Effector memory CD4-positive, alpha-beta T cell (primary cell): ENCODE measurements around the gene UQCR11.
A peak's percentile ranks its signal among the peaks of the same experiment; 100 is the strongest.

Experiments
- DNase-seq, 3 donors: peaks; one replicate each; pipeline ENCODE4 v3.0.0-alpha.2; 2020
- H3K27ac ChIP-seq: 2 replicates; pipeline ENCODE4 v1.7.0; 2013; ENCODE audit warnings: mild to moderate bottlenecking, low read length, moderate library complexity; ENCODE audit not compliant: insufficient read depth, poor library complexity, severe bottlenecking
- H3K27me3 ChIP-seq: replicated peaks from 2 replicates; pipeline ENCODE4 v1.7.0; 2013; ENCODE audit warnings: mild to moderate bottlenecking, low read length; ENCODE audit not compliant: insufficient read depth, control insufficient read depth, poor library complexity, severe bottlenecking
- H3K36me3 ChIP-seq: 2 replicates; pipeline ENCODE4 v1.7.0; 2013; ENCODE audit warnings: mild to moderate bottlenecking, low read length, moderate library complexity; ENCODE audit not compliant: control insufficient read depth, insufficient read depth
- H3K4me1 ChIP-seq: 2 replicates; pipeline ENCODE4 v1.7.0; 2013; ENCODE audit warnings: low read length, mild to moderate bottlenecking; ENCODE audit not compliant: control insufficient read depth, insufficient read depth, poor library complexity, severe bottlenecking
- H3K4me3 ChIP-seq: 2 replicates; pipeline ENCODE4 v1.7.0; 2013; ENCODE audit warnings: low read length, low read depth, mild to moderate bottlenecking; ENCODE audit not compliant: insufficient read depth, poor library complexity, severe bottlenecking
- H3K9me3 ChIP-seq: 2 replicates; pipeline ENCODE4 v1.7.0; 2013; ENCODE audit warnings: mild to moderate bottlenecking, low read length, moderate library complexity; ENCODE audit not compliant: control insufficient read depth

UQCR11 gene

DNA sequence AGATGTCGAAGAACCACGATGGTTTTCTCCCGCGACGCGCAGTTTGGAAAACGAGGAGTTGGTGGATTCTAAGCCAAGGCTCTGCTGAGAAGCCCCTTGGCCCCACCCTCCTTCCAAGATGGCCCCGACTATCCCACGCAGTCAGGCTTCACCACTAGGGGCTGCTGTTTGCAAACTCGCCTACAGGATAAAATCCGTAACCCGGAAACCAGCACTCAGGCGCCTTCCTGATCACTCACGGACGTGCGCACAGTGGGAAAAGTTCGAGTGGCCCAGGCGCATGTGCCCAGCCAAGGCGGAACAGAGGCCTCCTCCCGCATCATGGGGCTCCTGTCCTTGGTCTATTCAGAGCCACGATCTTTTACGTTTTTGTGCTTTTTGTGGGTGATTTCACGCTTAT is 19.2 kb upstream of the UQCR11 start:
- Histone ChIP-seq H3K9me3 (no peaks in the 10 kb centered on the region), H3K27me3 (no peaks in the 10 kb centered on the region), H3K36me3 (peaks cover 23% of the 10 kb centered on the region), H3K27ac (no peak overlapping the region), H3K4me1 (no peaks in the 10 kb centered on the region), H3K4me3 (no peak overlapping the region)
- peak in 2 of 3 donors; percentile 11 to 32 for DNase-seq

DNA sequence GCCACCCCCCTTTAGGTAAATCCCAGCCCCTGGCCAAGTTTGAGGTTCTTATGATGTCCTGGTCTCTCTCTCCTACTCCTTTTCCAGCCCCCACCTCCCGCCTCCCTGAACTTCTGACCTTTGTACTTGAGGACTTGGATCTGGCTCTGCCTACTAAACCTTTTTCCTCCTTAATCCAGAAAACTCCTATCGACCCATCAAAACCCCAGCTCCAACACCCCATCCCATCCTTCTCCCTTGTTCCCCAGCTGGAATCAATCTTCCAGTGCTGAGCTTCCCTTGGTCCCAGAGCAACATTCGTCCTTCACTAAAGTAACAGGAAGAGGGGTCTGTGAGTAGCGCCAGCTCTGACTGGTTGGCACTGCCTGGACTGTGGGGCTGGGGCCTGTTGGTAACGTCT is 17.3 kb upstream of the UQCR11 start:
- Histone ChIP-seq H3K4me1 (no peaks in the 10 kb centered on the region), H3K4me3 (no peak overlapping the region), H3K27ac (no peak overlapping the region), H3K27me3 (no peaks in the 10 kb centered on the region), H3K9me3 (no peaks in the 10 kb centered on the region), H3K36me3 (peaks cover 33% of the 10 kb centered on the region)
- no peak for DNase-seq

DNA sequence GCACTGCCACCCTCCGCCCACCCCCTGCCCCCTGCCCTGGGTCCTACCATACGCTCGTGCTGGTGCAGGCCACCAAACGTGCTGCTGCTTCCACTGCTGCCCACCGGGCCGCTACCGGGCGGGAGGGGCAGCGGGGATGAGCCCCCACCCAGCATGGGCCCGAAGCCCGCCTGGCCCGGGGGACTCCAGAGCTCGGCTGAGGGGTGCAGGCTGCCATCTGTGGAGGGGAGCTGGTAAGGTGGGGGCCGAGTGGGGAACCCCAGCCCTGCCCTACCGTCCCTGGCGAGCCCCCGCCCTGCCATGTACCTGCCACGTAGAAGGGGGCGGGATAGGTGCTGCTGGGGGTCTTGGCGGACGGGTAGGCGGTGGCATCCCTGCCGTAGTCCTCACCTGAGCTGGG is 16.7 kb upstream of the UQCR11 start:
- DNase-seq, result no peak
- no peaks in the 10 kb centered on the region for H3K4me1 ChIP-seq
- H3K36me3 ChIP-seq, result peaks cover 33% of the 10 kb centered on the region
- no peaks in the 10 kb centered on the region for H3K9me3 ChIP-seq
- H3K27ac ChIP-seq, result no peak overlapping the region
- H3K27me3 ChIP-seq, result no peaks in the 10 kb centered on the region
- H3K4me3 ChIP-seq, result no peak overlapping the region

DNA sequence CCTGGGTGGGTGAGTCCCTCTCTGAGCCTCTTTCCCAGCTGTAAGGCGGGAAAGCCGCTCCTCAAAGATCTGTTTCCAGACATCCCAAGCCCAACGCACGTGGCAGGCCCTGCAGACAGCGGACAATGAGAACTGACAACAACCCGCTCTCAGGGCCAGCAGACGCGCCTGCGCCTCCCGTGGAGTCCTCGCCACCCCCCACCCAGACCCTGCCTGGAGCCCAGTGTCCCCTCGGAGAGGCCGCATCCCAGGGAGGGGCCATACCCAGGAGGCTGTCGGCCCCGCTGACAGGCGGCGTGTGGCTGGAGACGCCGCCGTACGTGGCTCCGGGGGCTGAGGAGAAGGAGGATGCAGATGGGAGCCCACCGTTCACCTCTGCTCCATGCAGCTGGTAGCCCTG is 16.3 kb upstream of the UQCR11 start:
- H3K4me1 ChIP-seq, result no peaks in the 10 kb centered on the region
- no peak for DNase-seq
- no peak overlapping the region for H3K27ac ChIP-seq
- H3K36me3 ChIP-seq, result peaks cover 33% of the 10 kb centered on the region
- H3K9me3 ChIP-seq, result no peaks in the 10 kb centered on the region
- H3K4me3 ChIP-seq, result no peak overlapping the region
- no peaks in the 10 kb centered on the region for H3K27me3 ChIP-seq

- Histone ChIP-seq H3K4me3 (no peak overlapping the region), H3K27ac (no peak overlapping the region), H3K36me3 (peaks cover 31% of the 10 kb centered on the region), H3K4me1 (no peaks in the 10 kb centered on the region), H3K9me3 (no peaks in the 10 kb centered on the region), H3K27me3 (no peaks in the 10 kb centered on the region)
- DNase-seq, result no peak
Observed at GRCh38 chr19:1621021-1621420, 15.8 kb upstream of the UQCR11 start.

DNA sequence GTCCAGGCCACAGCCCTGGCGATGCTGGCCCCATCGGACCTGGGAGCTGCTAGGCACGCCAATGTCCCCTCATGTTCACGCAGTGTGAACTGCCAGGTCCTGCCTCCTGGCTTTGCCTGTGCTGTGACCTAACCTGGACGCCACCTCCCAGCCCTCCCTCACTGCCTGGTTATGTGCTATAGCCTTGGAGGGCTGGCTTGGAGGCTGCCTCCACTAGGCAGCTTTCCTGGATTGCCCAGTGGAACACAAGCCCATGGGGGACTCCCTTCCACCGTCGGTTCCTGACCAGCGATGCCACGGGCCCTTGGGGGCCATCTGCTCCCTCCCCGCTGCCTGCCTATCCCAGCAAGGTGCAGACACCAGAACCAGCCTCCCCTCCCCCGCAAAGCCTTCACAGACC is 15.2 kb upstream of the UQCR11 start:
- no peaks in the 10 kb centered on the region for H3K27me3 ChIP-seq
- no peak overlapping the region for H3K27ac ChIP-seq
- H3K4me1 ChIP-seq, result no peaks in the 10 kb centered on the region
- no peaks in the 10 kb centered on the region for H3K9me3 ChIP-seq
- no peak for DNase-seq
- no peak overlapping the region for H3K4me3 ChIP-seq
- peaks cover 31% of the 10 kb centered on the region for H3K36me3 ChIP-seq

DNA sequence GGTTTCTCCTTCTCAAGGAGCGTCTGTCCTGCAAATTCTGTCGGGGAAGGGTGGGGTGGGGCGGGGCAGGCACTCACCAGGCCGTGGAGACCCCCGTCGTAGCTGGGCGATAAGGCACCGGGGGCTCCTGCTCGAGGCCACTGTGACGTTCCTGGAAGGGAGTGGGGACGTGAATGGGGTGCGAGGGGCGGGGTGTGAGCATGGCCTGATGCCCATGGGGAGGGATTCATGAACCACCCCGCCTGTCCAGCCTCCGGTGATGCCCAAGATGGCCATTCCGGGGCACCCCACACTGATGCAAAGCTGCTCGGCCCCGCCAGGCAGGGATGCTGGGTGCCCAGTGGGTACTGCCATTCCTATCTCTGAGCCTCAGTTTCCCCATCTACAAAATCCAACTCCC is 14.4 kb upstream of the UQCR11 start:
- no peak for DNase-seq
- no peak overlapping the region for H3K4me3 ChIP-seq
- peaks cover 37% of the 10 kb centered on the region for H3K36me3 ChIP-seq
- H3K4me1 ChIP-seq, result no peaks in the 10 kb centered on the region
- no peaks in the 10 kb centered on the region for H3K9me3 ChIP-seq
- no peak overlapping the region for H3K27ac ChIP-seq
- H3K27me3 ChIP-seq, result no peaks in the 10 kb centered on the region

- DNase-seq, result no peak
- H3K27me3 ChIP-seq, result no peaks in the 10 kb centered on the region
- H3K4me3 ChIP-seq, result no peak overlapping the region
- peaks cover 44% of the 10 kb centered on the region for H3K36me3 ChIP-seq
- H3K9me3 ChIP-seq, result no peaks in the 10 kb centered on the region
- H3K4me1 ChIP-seq, result no peaks in the 10 kb centered on the region
- no peak overlapping the region for H3K27ac ChIP-seq
Observed at GRCh38 chr19:1619094-1619439, 13.8 kb upstream of the UQCR11 start.

GRCh38 chr19:1618157-1619093 is 13.2 kb upstream of the UQCR11 start:
- Histone ChIP-seq H3K4me3 (no peak overlapping the region), H3K9me3 (no peaks in the 10 kb centered on the region), H3K27ac (no peak overlapping the region), H3K36me3 (peaks cover 46% of the 10 kb centered on the region), H3K27me3 (no peaks in the 10 kb centered on the region), H3K4me1 (no peaks in the 10 kb centered on the region)
- DNase-seq, result no peak

GRCh38 chr19:1616875-1617274 is 11.6 kb upstream of the UQCR11 start:
- DNase-seq, result no peak
- H3K27me3 ChIP-seq, result no peaks in the 10 kb centered on the region
- H3K9me3 ChIP-seq, result no peaks in the 10 kb centered on the region
- H3K27ac ChIP-seq, result no peak overlapping the region
- no peaks in the 10 kb centered on the region for H3K4me1 ChIP-seq
- H3K4me3 ChIP-seq, result no peak overlapping the region
- peaks cover 55% of the 10 kb centered on the region for H3K36me3 ChIP-seq
